SH-SY5Y (cell line): ENCODE measurements around the gene SMAP2.

Experiments used
- GATA2 ChIP-seq: IDR thresholded peaks from 2 replicates; pipeline ENCODE4 v1.6.1; 2011; ENCODE audit warnings: mild to moderate bottlenecking, low read depth, low read length
- GATA3 ChIP-seq: IDR thresholded peaks from 2 replicates; pipeline ENCODE4 v1.6.1; 2011; ENCODE audit warnings: low read depth, mild to moderate bottlenecking, low read length, moderate library complexity

DNA sequence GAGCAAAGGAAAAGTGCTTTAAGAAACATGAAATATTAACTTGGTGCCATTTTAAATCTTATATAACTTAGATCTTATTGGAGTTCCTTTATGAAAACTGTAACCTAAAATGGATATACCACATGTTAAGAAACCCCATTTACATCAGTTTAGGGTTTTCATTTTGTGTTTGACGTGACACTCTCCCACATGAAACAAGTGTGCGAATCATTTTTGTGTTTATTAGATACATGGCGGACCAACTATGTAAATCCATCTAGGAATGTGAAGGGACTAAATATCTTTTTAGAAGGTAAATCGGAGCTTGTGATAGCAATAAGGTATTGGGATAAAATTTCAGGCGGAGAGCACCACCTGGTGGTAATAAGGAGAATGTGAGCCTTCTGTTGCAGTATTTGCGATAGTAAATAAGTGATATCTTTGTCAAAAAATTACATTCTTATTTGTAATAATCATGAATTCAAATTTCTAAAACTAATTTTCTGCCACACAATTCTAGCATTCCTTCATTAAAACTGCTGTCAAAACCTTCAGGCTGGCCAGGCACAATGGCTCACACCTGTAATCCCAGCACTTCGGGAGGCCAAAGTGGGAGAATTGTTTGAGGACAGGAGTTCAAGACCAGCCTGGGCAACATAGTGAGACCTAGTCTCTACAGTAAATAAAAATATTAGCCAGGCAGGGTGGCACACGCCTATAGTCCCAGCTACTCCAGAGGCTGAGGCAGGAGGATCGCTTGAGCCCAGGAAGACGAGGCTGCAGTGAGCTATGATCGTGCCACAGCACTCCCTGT lies 31.3 kb downstream of the SMAP2 start:
- no peak for TF ChIP-seq GATA3
- TF ChIP-seq GATA2: no peak
